NCI-H2196 (cell line): ENCODE measurements around the gene TBC1D22A.
A peak's percentile ranks its signal among the peaks of the same experiment; 100 is the strongest.

Experiments
- DNase-seq: peaks from one replicate; lab custom pipeline; 2025; ENCODE audit not compliant: unreplicated experiment; lab: John Stamatoyannopoulos, UW

Gene TBC1D22A

DNA sequence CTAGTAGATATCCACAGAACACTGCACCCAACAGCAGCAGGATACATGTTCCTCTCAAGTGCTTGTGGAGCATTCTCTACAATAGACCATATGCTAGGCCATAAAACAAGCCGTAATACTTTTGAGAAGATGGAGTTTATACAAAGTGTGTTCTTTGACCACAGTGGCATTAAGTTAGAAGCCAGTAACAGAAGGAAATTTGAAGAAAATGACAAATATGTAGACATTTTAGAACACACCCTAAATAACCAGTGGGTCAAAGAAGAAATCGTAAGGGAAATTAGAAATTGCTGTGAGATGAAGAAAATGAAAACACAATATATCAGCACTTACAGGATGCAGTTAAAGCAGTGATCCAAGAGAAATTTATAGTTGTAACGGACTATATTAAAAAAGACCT is 163.4 kb downstream of the TBC1D22A start:
- DNase-seq, result no peak

DNA sequence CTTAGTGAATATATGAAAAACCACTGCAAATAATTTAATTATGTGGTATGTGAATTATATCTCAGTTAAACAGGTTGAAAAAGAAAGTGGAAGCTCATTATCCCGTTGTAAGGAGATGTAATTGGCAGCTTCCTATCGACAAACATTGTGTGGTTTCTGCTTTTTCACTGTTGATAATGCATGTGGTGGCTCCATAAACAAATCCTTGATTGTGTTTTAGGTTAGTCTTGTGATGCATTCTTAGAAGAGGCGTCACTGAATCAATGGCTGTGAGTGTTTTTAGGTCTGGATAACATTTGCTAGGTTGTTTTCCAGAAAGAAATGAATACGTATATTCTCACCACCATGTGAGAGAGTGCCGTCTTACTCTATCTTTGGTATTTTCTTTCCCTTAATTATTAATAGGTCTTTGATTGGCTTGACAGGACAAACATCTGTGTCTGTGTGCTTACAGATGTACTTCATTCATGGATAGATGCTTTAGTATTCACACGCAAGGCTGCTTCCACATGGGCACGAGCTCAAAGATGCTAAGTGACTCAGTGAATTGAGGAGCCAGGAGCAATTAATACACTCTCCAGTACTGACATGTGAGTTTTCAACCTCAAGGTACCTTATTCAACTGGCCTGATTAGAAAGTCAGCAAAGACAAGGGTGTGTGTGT is 166.7 kb downstream of the TBC1D22A start:
- no peak for DNase-seq

DNA sequence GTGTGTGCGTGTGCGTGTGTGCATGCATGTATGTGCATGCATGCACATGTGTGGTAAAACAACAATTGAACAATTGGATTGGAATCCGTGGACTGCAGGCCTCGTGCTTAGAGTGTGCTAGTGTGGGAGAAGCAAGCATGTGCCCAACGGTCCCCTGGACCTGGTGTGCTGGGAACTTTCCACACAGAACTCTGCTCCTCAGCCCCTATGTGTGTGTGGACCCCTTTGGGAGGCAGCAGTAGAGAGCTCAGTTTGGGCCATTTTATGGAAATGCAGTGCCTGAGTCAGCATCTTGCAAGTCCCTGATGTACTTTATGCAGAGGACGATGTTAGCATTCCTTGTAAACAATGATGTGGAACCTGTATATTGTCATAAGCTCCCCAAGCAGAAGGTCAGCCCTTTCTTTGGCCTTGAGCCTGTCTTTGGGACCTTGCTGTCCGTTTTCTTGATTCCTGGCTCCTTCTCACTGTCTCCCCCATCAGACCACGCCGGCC is 167.3 kb downstream of the TBC1D22A start:
- no peak for DNase-seq

DNA sequence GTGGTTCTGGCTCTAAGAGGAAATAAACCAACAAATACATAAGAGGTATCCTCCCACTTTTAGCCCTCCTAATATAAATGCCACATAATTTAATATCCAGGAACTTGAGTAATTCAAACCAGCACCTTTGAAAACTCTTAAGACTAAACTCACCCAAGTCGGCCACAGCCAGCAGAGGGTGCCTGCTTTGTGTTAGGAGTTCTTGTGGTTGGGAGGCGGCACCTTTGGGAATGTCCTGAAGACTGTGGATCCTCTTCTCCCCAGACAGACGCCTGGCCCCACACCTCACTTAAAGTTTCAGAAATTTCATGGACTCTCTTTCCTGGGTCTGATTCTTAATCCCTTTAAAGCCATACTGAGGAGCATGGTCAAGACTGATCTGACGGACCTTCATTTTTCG is 169.0 kb downstream of the TBC1D22A start:
- no peak for DNase-seq

DNA sequence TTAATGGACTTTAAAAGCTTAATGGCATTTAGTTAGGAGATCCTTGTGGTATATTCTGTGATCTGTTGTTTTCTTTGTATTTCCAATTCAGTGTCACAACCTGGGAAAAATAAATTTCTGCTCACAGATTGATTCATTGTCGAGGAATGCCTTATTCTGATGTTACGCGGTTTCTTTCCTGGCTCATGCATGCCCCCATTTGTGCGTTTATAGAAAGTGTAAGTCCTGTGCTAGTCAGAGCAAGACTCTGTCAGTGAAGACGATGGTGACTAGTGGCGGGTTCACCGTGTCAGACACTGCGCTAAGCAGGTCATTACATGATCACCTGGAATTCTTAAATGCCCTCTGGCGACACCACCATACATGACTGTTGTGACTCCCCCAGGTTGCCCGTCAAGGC is 169.4 kb downstream of the TBC1D22A start:
- no peak for DNase-seq

DNA sequence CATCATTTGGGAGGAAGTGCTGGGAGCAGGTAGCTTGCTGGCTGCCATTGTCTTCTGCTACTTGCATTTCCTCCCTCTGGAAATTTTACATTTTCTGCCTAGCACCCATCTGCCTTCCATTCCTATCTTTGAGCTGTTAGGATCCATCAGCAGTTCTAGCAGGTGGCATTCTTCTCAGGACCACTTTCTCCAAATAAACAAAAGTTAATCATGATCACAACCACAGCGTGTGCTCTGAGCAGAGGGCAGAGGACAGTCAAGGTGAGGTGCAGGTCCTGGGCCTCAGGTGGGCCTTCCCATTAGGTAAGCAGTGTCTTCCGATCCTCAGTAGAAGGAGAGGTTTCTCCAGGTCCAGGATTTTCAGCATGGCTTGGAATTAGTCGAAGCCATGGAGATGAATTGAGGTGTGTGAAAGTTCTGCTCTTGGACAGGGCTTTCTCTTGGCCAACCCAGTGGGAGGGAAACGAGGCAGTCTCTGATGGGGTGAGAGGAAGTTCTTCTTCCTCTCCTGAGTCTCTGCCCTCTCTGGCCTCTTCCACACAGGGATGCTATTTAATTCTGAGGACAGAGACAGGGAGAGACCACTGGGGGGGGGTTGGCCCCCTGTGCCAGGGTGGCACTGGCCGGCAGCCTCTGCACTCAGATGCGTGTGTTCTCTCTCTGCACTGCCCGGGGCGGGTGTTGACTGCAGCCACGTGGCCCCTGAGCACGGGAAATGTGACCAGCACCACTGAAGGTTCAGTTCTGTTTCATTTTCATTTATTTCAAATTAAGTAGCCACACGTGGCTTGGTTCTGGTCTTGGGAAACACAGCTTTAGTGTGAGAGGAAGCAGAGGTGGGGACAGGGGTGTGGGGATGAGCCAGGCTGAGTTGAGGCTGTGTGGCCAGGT is 170.8 kb downstream of the TBC1D22A start:
- no peak for DNase-seq

DNA sequence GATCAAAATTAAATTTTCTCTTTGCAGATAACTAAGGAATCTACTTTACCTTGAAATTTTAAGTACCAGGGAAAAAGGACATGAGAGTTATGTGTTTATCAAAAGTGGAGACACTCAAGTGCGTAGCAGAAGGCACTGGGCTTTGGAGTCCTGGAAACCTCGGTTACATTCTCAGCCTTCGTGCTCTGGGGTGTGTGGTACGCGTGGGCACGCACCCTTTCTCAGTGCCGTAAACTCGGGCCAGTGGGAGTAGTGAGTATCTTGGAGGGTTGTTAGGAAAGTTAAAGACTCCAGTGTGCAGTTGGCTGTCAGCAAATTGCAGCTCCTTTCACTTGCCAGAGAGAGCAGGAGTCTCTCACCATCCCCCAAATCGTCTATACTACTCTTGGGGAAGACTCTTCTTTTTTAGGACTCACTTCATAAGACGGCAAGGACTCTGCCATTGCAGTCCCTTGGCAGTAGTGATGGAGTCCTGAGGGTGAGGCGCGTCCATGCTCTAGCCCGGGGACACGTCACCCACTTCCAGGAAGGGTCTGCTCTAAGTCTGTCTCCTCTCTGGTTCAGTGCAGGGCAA is 171.8 kb downstream of the TBC1D22A start:
- no peak for DNase-seq

DNA sequence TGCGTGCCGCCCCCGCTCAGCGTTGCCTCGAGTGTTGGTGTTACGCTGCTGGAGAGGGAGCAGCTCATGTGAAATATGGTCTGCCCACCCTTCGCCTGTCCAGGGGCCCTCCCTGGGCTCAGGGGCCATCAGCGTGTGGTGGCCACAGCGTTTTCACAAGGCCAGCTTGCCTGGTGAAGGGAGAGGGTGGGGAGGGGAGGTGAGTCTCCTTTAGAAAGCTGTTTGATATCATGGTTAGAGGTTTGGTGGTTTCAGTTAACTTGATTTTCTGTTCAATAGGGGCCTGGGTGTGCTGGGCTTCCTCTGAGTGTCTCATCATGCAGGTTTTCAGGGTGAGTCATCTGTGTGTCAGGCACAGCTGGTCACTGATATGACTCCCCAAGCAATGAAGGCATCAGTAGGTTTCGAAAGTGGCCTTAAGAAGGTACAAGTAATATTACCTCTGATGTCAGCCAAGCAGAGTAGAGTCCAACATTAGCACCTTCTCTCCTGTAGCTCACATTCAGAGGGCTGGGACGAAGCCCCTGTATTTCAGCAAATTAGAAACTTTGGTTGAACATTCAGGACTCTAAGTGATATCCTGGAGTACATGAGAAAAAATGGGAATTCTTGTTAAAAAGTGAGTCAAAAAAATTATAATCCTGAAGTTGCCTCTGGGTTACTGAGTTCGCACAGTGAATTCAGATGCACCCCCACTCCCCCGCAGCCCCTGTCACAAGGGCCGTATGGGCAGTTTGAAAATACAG is 172.5 kb downstream of the TBC1D22A start:
- DNase-seq, result no peak

DNA sequence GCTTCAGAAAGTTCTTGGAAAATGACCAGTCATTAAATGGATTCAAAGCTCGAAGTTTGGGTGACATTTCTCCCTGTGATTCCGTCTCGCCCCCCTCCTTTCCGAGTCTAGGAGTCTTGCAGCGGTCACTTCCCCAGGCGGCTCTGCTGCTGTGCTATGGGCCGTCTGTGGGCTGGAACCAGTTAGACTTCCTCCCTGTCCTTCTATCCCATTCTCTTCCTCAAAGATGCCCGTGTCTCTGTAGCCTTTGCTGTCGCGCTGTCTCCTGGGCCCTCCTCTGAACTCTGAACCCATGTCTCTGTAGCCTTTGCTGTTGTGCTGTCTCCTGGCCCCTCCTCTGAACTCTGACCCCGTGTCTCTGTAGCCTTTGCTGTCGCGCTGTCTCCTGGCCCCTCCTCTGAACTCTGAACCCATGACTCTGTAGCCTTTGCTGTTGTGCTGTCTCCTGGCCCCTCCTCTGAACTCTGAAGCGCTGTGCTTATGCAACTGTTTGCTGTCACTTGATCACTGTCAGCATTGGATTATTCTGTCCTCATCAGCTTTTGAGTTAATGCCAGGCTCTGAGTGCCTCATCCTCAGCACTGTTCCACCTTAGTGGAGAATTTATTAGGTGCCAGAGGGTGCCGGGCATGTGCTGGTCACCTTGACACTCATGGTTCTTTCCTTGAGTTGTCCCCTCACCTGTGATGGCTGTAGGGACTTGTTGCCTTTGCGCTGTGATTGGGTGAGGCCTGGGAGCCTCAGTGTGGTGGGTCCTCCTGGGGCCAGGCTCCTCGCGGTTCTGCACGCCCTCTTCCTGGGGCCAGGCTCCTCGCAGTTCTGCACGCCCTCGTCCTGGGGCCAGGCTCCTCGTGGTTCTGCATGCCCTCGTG is 173.3 kb downstream of the TBC1D22A start:
- DNase-seq, result peak; percentile 62

DNA sequence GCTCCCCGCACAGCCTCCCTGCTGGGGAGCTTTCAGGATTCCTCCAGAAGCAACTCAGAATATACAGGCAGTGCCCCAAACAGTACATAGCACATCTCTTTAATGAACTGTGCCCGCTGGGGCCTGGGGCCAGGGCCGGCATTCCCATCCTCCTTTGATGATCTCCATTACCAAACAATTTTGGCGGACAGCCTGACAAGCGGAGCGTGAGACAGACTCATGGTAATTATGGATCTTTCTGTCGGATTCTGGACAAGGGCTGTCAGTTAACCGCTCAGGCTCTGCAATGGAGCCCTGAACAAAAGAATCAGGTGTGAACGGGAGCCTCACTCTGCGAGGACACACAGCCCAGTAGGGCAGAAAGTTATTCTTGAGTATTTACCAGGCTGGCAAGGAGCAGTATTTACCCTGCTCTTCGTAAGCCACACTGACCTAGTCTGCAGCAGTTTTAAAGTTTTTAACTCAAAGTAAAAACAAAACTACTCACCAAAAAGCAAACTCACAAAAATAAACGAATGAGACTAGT is 174.0 kb downstream of the TBC1D22A start:
- peak; percentile 64 for DNase-seq

DNA sequence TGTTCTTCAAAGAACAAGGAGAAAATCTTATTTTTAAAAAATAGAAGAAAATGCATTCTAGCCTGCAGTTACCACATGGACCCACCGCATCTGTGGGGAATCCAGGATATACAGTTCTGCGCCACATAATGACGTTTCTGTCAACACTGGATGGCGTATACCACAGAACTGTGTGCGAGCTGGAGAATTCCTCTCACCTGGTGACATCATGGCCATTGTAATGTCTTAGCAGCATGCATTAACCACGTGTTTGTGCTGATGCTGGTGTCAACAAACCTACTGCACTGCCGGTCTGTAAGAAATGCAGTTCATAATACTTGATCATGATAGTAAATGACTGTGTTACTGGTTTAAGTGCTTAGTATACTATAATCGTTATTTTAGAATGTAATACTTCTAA is 174.7 kb downstream of the TBC1D22A start:
- no peak for DNase-seq

DNA sequence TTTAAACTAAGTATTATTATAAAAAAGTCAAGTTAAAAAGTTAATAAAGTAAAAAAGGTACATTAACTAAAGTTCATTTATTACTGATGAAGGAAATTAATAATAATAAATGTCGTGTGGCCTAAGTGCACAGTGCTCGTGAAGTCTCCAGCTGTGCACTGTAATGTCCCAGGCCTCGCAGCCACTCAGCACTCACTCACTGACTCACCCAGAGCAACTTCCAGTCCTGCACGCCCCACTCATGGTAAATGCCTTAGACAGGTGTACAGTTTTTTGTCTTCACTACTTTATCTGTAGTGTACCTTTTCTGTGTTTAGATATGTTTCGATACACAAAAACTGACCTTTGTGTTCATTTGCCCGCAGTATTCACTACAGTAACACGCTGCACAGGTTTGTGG is 175.5 kb downstream of the TBC1D22A start:
- DNase-seq, result no peak

DNA sequence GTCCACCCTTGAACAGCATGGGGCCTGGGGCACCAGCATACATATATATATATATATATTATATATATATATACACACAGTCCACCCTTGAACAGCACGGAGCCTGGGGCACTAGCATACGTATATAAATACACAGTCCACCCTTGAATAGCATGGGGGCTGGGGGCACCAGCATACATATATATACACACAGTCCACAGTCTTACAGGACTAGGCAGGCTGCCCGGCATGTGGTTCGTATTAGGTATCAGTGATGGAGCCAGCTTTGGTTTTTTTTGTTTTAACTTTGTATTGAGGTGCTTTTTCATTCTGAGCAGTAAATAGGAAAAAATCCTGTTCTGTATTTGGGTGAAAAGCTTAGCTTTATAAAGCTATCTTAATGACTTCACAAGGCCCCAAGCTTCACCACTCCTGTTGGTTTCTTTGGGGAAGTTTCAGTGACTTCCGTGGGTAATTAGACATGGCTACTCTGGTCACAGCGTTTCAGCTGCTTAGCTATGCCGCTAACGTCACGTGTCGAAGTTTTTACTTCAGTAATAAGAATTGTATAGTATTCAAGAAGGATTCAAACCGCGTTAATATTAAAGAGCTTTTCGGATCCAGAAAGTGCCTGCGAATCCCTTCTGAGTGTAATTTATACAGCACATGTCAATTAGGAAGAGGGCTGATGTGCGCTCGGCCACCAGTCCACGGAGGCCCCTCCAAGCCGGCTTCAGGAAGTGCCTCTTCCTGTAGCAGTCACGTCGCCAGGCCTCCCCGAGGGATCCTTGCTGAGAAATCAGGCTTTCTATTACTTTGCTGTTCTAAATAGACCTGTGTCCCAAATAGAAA is 179.7 kb downstream of the TBC1D22A start:
- no peak for DNase-seq

DNA sequence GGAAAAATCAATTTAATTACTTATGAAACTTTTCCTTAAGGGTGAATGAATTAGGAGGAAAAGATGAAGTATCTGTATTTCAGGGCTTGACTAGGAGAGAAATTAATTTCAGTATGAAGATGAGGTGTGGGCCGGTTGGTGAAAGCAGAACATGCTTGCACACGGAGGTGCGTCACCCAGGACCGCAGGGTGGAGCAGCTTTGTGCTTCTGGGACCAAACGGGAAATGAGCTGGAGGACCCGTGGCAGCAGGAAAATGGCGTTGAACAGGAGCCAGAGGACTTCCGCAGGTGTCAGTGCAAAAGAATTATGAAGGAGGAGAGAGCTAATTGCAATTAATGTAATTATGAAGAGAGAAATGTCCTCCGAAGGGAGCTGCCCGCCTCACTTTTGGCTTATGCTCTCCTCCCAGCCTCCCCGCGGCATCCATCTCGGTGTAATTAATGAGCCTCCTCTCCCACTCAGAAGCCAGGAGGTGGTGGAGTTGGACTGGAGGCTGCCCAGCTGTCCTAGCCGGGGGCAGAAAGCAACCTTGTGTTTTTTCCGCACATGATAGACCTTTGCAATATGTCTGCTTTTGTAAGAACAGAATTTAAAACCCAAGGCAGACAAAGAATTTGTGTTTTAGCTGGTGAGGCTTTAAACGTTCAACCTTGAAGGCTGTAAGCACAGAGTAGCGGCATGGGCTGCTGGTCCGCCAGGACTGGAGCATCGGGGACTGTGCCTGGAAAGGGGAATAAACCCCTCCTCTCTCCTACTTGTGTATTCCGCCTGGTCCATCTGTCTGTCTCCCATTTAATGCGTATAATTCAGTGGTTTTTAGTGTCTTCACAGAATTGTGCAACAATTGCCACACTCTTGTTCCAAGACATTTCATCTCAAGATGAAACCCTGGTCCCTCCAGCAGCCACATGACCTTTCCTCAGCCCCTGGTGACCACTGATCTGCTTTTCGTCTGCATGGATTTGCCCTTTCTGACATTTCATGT is 180.6 kb downstream of the TBC1D22A start:
- no peak for DNase-seq

DNA sequence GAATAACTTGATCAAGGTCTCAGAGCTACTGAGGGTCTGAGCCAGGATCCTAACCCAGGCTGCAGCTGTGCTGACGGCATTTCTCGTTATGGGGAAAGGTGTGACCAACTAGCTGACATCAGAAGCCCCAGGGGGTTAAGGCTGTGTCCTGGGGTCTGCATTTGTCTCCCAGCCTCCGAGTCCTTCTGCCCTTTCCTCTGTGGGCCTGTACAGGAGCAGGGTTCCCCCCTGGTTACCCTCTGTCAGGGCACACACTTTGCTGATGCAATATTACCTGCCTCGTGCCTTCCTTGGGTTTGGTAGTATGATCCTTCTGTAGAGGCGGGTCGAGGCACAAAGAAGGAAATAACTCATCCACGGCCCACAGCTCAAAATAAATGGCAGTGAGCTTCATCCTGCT is 183.0 kb downstream of the TBC1D22A start:
- no peak for DNase-seq

DNA sequence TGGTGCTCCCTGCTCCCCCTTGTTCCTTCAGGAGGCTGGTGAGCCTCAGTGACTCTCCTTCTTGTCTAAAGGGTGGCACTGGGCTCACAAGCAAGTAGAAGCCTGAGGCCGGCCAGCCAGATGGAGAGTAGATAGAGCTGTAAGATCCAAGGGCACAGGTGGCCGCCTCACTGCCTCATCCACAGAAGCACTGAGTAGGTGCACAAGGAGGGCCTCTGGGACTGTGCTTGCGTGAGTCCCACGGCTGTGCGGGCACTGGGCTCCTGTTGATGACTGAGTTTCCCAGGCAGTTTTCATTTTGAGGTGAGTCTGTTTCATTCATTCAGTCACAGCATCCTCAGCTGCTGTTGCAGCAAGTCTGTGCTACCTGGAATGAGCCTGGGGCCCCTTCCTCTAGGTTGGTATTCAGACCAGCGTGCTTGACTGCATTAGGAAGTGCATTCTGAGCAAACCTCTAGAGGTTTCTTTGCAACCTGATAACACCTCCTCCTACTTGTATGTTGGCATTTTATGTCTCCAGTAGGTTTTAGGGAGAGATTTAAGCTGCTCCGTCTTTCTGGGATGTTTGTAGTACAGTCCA is 184.0 kb downstream of the TBC1D22A start:
- DNase-seq, result no peak

DNA sequence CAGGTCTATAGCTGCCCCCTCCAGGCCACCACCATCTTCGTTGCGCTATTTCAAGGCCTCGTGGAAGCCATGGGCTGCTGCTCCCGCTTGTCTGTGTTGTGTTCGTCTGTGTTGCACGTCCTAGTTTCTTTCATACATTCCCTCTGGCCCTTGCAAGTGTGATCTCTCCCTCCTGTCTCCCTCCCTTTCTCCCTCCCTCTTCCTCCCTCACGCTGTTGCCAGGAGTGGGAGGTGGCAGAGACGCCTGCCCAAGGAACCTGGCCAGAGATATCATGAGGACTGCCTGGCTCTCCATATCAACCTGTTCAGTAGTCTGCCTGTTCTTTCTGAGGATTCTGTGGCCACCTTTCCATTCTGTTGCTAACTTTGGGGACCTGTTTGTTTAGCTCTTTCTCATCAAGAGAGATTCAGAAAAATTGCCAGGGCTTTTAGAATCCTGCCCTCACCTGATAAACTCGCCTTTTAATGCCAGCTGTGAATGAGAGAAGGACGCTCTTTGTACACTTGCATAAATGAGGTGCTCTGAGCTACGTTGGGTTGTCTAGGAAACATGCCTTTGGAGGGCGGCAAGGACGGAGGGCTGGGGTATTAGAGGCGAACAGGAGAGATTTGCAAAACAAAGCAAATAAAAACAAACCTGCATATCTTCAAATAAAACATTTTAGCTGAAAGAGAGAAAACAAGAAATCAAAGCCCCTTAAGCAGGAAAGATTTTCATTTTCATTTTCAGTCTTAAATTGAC is 185.2 kb downstream of the TBC1D22A start:
- DNase-seq, result no peak
